H1 (cell line): ENCODE measurements around the gene CDK5R1. TPM values are rescaled to one million over a fixed set of nuclear protein-coding genes. Genes with fewer than 3 reads are reported as not detected.

ENCODE experiments used
- POU5F1 ChIP-seq: IDR thresholded peaks from 2 replicates; pipeline ENCODE4 v1.6.1; 2011; ENCODE audit warnings: low read depth, mild to moderate bottlenecking, low read length, moderate library complexity
- polyA plus RNA-seq, 7 experiments: library from polyadenylated mRNA; depleted of rRNA in 3 of 7; stranded (reverse) in 5 of 7; unstranded in 2 of 7; fragments of >200 nt in 5 of 7; fragments of 200-250 nt in 2 of 7; gene quantifications; 1 replicate in 5 of 7; 2 replicates in 1 of 7; 4 replicates in 1 of 7; pipeline versions ENCODE4 v1.2.1 to v1.2.3, GENCODE V29; 2011 to 2013; ENCODE audit warnings: missing spikeins in 2 of 7, mixed read lengths in 2 of 7
- total RNA-seq: library from RNA; stranded (reverse); fragmentation: NEBNext Ultra II Directional; extraction: Animal tissue kit (Norgen Biotek cat#: 25700); gene quantifications from 2 replicates; pipeline ENCODE4 v1.2.1, GENCODE V29; 2021

The CDK5R1 gene
- total and polyA plus RNA-seq, 2 of the 8 experiments (the other 6 are each of a cell fraction or from before 2014, with no cell fraction given) = 2.7 to 9.9 TPM

DNA sequence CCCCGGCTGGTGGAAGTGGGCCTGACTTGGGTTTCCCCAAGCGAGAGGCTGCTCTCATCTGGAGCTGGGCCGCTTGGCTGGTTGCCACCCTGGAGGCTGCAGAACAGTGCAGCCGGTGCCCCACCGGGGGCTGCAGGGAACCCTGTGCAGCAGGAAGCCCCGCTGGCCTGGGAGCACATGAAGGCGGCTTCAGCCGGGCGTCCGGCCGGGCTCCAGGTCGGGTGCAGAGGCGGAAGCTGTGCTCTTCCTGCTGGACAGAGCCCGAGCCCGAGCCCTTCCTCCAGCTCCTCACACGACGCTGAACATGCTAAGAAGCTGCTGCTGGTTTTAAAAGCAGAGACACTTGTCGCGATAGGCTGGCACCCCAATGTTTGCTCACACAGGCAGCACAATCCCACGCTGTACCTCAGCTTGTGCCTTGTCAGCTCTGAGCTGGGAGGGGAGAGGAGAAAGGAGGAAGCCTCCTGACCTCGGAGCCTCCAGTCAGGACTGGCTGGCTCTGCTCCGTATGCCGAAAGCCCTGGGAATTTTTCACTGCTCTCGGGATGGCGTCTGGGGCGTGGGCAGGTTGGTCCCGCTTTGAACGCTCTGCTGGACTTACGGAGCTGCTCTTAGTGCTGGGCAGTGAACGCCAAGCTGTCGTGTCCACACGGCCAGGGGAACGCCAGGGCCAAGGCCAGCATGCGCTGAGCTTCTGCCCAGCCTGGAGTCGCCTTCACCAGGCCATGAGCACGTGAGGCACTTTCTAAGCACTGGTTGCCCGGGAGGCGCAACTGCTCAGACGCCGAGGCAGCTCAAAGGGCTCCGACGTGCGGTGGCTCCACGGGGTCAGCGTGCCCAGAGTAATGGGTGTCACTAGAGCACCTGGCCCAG, 8.8 kb downstream of the CDK5R1 start (continued):
- TF ChIP-seq POU5F1 = no peak
